NCI-H1105 (cell line): Measurements from ENCODE around the gene TTLL5.
A peak's percentile ranks its signal among the peaks of the same experiment; 100 is the strongest.

Experiments
- DNase-seq: peaks from one replicate; lab custom pipeline; 2025; lab: John Stamatoyannopoulos, UW

The TTLL5 gene

DNA sequence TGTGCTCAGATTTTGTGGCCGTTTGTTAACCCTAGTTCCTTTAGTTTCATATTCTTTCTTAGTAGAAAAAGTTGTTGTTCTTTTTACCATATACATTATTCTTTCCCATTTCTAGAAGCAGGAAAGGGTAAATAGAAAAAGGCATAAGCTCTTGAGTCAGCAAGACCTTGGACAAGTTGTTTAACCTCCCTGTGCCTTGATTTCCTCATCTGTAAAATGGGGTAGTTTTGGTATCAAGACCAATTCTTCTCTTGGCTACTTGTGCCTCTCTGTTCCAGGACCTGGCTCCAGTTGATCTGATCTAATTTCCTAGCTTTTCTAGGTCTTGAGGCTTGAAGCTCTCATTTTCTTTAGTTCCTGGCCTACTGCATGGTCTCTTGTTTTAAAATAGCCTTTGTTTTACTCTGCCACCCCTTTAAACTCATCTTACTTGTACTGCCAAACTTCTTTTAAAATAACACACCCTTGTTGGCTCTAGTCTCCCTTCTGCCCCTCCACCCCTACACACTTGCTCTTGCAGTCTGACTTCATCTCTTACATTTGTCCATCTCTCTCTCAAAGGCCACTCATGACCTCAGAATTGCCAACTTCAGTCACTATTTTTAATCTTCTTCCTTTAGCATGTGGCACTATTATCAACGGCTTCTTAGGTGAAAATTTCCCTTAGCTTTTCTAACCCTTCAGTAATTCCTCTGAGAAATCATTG is 143.7 kb downstream of the TTLL5 start:
- no peak for DNase-seq

DNA sequence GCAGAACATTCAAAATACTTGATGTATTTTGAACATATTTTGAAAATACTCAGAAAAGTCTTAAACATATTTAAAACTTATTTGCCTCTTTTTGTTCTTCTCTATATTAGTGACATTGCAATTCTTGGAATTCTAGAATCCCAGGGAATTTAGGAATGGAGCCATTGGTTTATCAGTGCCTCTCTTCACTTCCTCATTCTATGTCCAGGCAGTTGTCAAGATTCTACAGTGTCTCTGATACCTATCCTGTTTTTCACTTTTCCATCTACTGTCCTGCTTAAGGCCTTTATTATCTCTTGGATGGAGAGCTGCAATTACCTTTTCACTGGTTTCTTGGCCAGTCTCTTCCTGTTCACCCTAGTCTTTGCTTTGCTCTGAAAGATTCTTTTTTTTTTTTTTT is 144.6 kb downstream of the TTLL5 start:
- no peak for DNase-seq

DNA sequence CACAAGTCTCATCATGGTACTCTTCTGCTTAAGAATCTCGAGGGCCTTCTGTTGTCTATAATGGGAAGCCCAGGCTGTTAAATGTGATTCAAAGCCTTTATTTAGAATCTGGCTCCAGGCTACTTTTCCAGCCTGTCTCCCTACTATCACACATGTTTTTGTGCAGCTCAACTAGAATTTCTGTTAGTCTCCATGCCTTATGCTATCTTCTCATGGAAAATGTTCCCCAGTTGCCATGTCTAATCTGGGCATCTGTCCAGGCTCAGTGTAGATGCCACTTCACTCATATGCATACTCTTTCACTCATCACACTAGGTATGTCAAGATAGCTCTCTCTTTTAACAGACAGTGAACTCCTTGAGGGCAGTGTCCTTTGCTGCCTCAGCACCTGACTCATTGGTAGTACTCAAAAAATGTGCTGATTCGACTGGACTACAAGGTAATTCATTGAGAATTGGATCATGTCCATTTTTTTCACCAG is 145.3 kb downstream of the TTLL5 start:
- DNase-seq, result no peak

DNA sequence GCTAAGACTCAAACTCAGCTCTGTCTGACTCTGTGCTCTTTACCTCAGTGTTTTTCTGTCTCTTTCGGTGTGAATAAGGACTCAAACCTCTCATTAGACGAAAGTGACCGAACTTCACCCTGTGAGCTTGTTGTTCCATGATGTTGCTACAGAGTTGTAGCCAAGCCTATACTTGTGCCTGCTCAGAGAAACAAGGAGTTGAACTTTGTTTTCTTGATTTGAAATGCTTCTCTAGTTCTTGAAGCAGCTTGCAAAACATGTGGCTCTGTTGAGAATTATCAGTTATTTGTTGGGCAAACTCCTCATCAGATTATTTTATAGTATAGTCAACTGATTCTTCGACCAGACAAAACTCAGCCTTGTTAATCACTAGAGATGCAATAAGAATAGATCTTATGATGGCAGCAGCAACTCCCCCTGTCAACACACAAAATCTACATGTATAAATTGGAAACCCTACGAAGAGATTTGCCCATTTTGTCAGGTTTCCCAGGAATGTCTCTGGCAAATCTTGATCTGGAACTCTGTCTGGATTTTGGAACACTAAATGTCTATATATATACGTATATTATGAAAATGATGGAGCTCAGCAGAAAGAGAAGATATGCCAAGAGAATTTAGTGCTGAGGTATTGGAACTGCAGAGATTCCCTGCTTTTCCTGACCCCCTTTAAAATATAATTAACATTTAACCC is 146.8 kb downstream of the TTLL5 start:
- DNase-seq, result no peak

DNA sequence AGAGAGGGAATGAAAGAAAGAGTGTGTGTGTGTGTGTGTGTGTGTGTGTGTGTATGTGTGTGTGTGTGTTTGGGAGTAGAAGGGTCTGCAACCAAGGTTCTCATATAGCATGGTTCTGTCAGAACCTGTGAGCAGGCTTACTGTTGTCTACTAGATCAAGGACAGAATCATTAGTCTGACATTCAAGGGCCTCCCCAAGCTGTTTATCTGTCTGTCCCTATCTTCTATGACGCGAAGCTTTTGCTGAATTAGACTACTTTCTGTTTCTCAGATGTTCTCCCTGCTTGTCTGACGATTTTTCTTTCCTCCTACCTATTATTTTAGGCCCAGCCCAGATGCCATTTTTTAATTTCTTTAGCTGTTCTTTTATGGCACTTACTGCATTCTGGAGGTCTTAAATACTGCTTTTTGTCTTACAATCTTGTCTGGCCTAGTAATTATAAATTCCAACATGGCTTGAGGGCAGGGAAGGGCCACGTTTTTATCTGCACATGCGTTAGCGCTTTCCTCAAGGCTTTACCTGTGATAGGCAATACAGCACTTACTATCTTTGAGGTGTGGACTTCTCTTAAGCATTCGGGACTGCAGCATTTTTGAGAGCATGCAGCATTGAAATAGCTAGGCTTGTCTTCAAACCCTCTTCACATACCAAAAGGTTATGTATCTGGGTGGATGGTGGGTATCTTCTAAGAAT is 150.2 kb downstream of the TTLL5 start:
- DNase-seq, result no peak

DNA sequence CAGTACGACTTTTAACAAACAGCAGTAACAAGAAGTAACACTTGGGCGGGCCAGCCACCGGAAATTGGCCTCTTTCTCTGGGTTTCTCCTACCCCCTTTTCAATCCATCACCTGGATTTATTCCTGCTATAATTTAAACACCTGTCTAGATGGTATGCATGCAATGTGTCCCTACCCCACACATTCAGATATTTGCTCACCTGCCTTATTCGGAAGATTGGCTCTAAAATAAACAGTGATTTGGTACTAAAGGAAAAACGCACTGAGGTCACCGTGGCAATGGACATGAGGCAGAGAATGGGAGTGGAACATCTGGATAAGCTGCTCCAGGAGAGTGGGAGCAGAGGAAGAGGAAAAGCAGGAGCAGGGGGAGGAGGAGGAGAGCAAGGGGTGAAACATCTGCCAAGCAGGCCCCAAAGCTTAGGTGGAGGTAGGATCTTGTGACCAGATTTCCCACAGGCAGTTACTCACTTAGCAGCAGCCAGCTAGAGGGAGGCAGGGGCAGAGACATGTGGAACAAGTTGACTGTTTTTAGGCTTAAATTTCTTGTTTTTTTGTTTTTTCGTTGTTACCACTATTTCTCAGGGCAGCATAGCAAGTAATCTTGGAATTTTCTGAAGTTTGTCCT is 150.9 kb downstream of the TTLL5 start:
- DNase-seq, result peak; percentile 62

DNA sequence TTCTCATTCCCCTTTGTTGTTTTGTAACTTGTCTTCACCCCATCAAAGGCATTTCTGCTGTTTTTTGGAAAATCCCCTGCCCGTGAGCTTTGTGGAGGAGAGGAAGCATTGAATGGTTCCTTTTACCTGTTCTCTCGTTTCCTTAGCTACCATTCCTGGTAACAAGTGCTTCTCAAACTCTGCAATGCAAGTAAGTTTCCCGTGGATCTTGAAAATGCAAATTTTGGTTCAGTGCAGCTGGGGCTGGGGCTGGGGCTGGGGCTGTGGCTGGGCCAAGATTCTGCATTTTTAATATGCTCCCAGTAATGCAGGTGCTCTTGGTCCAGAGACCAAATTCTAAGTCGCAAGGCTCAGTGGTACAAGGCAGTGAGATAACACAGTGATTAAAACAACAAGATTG is 151.6 kb downstream of the TTLL5 start:
- no peak for DNase-seq

DNA sequence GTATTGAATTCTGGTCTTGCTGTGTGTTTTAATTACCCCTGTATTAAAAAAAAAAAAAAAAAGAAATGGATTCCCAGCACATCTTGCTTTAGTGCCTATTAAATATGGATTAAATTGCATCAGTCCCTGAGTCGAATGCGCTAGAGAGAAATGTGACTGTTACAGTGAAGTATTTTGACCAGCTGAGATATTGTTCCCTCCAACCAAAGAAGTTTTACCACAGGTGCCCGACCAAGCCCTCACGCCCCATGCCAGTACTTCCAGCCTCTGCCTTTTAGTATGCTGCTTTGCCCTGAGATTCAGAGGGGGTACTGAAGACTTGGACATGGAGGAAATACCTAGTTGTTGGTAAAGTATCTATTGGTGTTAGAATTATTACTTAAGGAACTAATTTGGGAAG is 159.7 kb downstream of the TTLL5 start:
- no peak for DNase-seq

DNA sequence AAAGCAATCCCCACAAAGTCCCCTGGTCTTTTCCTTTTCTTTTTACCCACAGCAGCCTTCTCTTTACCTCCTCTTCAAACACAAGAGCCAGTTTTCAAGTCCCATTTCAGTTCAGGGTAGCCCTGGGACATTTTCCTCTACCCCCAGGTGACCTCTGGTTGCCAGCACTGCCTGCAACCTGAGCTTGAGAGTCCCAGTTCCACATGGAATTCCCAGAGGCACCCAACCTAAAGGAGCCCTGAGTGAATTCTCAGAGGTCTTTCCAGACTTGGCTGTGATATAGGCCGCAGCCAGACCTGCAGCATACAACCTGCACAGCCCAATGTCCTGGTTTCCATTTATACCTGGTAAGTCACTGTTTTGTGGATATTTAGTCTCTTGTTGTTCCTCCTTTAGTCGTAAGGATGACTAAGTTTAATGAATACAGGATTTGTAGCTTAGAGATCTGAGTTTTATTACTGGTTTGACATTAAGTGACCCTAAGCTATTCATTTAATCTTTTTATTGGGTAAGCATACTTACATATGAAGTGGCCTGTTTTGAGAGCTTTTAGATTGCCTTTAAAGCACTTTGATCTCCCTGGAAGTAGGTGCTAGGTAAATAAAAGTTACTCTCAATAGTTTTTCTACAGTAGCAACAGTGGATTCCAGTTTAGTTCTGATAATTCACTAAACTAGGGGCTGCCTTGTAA is 160.9 kb downstream of the TTLL5 start:
- no peak for DNase-seq

DNA sequence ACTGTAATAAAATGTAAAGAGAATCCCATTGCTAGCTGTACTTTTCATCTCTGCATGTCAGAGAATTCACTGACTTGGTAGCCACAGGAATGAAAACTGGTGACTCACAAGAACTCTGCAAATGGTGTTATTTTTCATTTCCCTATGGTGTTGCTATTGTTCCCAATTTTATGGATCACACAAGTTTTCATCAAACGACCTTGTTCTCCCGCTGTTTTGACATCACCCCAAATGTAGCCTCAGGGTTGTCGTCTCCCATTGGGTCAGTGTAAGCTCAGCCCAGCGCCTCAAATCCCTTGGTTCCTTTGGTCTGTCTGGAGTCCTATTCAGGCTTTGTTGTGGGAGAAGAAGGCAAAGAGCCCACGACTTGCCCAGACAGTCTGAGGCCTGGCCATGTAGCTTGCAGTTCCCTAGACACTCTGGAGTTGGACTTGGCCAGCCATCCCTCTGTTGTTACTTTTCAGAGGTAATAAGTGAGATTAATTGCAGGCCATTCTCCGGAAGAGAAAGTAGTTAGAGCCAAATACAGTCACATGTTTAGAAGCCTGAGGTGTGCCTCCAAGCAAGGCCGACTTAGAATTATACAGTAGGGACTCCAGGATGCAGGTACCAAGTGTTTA is 161.6 kb downstream of the TTLL5 start:
- no peak for DNase-seq

DNA sequence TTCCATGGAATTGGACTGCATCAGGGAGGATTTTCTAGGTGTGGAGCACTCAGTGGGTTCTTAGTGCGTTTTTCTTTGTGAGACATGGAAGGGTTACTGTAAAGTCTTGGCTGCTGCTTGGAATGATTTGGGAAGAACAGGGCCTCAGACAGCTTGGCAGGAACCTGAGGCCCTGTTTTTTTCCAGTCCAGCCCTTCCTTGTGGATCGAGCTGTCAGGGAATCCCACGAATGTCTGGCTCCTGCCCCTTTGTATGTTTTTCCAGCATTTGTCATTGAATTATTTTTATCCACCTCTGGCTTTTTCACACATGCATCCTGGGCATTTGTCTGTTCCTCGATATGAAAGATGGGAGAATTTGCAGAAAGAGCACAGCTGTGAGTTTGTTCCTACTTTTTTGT is 162.3 kb downstream of the TTLL5 start:
- no peak for DNase-seq

DNA sequence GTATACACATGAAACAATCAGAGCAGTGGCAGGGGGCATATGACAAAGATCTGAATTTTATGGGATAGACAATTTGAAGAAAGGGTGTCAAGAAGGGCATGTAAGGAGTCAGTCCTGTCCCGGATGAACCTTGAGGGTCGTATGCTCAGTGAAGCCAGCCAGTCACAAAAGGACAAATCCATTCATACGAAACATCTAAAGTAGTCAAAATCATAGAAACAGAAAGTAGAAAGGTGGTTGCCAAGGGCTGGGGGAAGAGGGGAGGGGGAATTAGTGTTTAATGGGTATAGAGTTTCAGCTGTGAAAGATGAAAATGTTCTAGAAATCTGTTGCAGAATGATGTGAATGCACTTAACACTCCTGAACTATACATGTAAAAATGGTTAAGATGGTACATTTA is 163.3 kb downstream of the TTLL5 start:
- DNase-seq, result no peak

DNA sequence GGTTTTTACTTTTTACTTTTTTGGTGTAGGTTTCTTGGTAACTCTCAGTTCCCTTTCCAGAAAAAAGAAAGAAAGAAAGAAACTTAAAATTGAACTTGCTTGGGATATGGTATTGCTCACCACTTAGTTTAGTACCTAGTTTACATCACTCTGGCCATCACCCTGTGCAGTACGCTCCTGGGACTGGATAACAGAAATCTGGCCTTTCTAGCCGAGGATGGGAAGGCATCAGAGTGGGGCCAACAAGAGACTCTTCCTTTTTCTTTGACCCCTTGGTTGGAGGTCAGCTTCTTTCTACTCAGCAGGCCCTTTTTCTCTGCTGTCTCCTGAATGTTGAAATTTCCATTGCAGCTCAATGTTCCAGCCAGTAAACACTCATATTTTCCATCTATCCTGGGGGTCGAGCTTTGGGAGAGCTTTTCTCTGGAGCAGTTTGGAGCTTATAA is 164.1 kb downstream of the TTLL5 start:
- DNase-seq, result no peak

DNA sequence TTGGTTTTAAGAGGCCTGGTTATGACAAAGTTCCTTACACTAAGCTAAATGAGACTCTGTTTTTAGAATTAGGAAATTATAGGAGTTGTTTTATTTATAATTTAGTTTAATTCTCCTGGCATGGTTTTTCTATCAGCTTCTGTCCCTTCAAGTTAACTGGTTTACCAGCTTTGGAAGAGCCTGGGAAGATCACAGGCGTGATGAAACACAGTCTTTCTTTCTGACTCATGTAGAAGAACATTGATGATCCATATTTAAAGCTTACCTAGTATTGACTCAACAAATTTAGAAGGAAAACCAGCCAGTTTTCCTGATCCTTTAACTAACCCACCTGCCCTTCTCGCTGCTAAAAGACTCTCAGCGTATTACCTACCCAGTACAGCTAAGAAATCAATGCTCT is 165.6 kb downstream of the TTLL5 start:
- no peak for DNase-seq

DNA sequence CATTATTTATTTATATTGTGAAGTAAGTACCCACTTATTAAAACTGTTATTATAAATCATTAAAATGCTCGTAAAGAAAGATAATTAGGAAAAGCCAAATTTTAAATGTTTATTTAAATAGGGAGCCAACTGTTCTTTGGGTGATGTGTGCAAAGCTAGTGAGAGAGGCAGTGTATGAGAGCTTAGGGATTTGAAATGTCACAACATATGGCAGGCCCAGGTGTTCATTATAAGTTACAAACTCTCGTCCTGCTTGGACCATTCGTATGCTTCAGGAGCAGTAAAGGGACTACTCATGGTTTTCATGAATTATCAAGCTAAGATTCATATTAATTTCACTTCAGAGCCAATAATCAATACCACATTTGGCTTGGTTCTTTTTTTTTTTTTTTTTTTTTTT is 166.3 kb downstream of the TTLL5 start:
- no peak for DNase-seq

DNA sequence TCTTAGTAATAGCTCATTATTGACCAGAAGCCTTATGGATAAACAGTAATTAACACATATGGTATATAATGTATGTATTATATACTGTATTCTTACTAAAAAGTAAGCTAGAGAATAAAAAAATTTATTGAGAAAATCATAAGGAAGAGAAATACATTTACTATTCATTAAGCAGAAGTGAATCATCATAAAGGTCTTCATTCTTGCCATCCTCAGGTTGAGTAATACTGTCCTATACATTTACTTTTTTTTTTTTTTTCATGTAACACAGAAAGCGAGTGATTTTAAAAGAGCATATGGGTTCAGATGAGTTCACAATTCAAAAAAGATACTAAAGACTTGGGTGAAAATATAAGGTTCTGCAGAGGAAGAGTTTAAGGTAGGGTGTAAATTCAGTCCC is 168.3 kb downstream of the TTLL5 start:
- DNase-seq, result no peak

DNA sequence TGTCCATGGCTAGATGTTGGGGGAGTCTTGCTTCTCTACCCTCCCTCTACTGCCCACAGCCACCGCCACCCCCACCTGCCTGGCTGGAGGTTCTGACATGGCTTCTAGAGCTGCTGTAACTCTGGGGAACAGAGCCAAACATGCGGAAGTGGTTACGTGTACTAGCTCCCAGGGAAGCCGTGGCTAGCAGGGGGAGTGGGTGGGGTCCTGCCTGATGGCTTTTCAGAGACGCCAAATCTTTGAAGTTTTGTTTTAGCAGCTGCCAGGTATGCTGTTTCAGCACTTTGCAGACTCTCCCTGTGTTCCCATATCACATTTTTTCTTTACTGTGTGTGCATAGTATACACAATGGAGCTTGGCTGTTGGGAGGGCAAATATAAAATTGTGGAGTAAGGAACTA is 170.4 kb downstream of the TTLL5 start:
- DNase-seq, result peak; percentile 70

DNA sequence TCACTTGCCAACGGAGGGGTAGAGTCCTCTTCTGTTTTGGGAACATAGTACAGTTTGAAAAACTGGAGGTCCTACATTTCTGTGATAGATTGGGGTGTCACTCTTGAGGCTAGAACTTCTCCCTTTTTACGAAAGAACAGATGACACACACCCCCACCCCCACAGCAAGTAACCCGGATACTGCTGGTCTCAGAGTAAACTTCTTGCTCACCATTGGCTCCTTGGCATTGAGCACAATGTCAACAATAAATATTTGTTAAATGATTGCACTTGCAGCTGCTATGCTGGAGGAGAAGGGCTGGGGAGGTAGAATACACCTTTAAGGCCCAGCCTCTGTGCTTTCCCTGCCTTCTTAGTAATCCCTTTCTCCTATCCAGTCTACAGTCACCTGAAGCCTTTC is 170.9 kb downstream of the TTLL5 start:
- DNase-seq, result peak; percentile 22

DNA sequence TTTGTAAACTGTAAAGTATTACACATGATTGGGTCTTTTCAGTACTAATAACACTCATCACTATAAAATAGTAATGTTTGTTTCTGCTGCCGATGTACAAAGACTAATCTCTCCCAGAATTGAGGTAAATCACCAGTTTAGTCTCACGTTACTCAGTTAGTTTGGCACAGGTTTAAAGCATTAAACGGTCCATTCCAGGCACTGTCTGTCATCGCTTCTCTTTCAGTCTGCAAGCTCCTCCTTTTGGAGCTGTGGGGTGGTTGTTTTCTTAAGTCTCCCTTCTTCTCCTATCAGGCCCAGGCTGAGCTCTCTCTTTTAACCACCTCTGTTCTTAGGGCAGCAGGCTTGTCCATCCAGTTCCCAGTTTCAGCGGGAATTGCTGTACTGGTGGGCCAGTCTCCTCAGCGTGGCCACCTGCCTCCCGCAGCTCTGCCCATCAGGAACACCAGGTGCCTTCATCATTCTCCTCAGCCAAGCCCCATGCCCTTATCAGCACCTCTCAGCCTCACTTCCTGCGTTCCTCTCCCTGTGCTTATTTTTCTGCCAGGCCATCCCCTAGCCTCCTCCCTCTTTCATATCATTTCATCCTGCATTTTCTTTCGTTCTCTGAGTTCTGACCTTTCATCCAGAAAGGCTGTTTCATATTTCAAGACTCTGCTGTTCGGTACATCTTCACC is 171.7 kb downstream of the TTLL5 start:
- no peak for DNase-seq

DNA sequence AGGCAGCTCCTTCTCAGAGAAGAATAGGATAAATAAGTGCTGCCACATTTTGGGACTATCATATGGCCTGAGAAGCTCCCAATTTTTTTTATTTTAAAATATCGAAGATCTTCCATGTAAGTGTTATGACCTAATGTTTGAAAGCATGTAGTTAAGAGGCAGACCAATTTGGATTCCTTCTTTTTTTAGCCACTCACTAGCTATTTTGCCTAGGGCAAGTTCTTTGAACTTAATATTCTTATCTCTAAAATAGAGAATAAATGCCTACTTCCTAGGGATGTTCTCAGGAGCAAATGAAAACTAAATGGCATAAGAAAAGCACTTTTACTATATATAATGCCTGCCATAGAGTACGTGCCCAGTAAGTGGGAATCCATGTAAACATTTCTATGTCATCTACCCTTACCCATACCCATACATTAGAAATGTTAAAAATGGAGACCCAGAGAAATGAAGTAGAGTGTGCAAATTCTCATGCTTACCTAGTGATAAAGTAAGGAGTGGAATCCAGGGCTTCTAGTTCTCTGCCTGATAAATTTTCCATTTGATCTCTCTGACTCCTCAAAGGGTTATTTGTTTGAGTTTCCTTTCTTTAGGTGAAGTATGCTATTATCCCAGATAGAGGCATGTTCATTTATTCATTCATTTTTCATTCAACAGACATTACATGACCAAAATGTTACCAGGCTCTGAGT is 172.4 kb downstream of the TTLL5 start:
- DNase-seq, result no peak
